Skeletal muscle cell (primary cell): ENCODE results near the gene TTC28.

ENCODE experiments used
- DNase-seq: peaks from one replicate; pipeline ENCODE4 v3.0.0-alpha.2; 2010; ENCODE audit warnings: low read depth
- H3K4me3 ChIP-seq: 2 replicates; pipeline ENCODE4 v1.5.1; 2011; ENCODE audit warnings: low read depth, mild to moderate bottlenecking, control low read depth, low read length, moderate library complexity

TTC28 gene

DNA sequence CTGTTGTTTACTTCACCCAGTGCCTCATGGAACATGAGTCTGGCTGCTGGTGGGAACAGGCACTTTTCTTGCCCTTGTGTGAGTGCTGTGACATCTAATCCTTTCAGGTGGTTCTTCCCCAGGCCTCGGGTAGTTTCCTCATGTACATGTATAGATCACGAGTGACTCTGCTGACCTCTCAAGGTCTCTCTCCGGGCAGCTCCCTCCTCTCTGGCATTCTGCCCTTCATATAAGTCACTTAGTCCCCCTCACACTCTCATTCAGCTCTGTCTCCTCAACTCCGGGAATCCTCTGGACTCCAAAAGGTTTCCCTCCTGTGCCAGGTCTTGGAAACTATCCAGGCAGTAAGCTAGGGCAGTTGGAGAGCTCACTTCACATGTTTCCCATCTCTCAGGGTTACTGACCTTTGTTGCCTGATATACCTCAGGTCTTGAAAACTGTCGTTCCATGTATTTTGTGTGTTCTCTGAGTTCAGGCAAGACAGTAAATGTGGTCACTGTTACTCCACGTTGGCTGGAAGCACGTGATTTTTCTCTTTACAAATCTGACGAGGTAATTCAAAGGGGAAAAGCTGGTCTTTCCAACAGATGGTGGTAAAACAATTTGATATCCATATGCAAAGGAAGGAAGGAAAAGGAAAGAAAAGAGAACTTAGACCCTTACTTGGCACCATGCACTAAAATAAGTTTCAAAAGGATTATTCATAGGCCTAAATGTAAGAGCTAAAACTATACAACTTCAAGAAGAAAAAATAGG is 720.1 kb downstream of the TTC28 start:
- DNase-seq: no peak
- no peak overlapping the region for H3K4me3 ChIP-seq

- no peak overlapping the region for H3K4me3 ChIP-seq
- no peak for DNase-seq
Measured at GRCh38 chr22:27952779-27953178, 726.9 kb downstream of the TTC28 start.

GRCh38 chr22:27952091-27952490 is 727.5 kb downstream of the TTC28 start:
- no peak overlapping the region for H3K4me3 ChIP-seq
- peak; percentile 57 for DNase-seq

DNA sequence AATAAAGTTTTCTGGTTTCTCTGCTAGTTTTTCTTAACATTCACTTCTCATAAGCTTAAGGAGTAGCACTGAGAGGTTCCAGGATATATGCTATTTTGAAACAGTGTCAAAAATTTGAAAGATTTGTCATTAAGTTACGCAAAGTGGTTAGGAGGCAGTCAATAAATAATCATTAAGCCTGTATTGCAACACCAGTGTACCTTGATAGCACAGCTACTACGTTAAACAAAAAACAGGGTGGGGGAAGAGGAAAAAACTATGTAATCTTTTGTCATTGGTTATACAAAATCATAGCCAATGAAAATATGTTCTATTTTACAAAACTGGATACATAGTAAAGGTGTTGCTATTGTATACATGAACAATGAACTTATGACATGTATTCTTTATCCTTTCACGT is 730.2 kb downstream of the TTC28 start:
- H3K4me3 ChIP-seq: no peak overlapping the region
- no peak for DNase-seq

DNA sequence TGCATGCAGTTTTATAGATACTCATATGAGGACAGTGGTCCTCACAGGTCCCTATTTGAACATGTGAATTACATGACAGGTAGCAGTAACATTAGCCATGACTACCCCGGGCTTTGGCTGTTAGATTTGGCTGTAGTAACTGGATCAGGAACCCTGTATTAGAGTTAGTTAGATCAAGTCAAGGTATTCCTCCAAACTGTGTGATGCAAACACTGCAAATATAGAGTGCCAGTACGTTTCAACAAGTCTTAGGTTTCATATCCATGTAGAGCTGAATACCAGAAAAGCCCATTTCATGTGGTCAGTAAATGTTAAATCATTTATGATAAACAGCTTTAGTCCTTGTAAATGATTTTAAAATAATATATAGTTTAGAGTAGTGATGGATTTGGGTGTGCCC is 731.1 kb downstream of the TTC28 start:
- H3K4me3 ChIP-seq: no peak overlapping the region
- DNase-seq: no peak

DNA sequence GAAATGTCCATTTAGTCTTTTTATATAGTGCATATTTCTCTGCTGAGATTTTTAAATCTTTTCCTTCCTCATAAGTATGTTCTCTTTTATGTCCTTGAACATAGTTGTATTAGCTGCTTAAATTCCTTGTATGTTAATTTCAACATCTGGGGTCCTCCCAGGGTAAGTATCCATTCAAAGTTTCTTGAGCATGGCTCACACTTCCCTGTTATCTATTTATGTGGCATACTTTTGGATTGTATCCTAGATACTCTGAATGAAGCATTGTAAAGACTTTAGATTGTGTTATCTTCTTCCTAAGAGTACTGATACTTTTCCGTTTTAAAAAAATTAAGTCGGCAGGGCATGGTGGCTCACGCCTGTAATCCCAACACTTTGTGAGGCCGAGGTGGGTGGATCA is 732.2 kb downstream of the TTC28 start:
- no peak for DNase-seq
- no peak overlapping the region for H3K4me3 ChIP-seq

- H3K4me3 ChIP-seq: no peak overlapping the region
- no peak for DNase-seq
Measured at GRCh38 chr22:27941143-27941542, 738.5 kb downstream of the TTC28 start.

DNA sequence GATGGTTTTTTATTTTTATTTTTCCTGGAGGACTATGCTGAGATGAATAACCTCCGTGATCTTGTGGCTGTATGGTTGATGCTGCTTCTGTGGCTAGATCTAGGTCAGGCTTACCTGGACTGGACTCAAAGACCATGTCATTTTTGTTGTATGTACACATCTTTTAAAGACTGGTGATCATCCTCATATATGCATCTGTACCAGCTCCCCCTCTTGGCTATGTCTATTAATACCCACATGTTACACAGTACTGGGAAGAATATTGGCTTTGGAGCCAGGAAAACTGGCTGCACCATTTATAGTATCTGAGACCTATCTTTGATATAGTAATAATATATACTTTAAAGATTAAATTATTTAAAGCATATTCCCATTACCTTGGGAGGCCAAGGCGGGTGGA is 742.2 kb downstream of the TTC28 start:
- no peak overlapping the region for H3K4me3 ChIP-seq
- no peak for DNase-seq

GRCh38 chr22:27935897-27936296 is 743.7 kb downstream of the TTC28 start:
- DNase-seq: no peak
- no peak overlapping the region for H3K4me3 ChIP-seq

GRCh38 chr22:27934069-27934468 is 745.6 kb downstream of the TTC28 start:
- DNase-seq: no peak

GRCh38 chr22:27933186-27933983 is 746.3 kb downstream of the TTC28 start:
- no peak for DNase-seq
- no peak overlapping the region for H3K4me3 ChIP-seq

More at GRCh38 chr22:27934069-27934468, 745.6 kb downstream of the TTC28 start:
- H3K4me3 ChIP-seq: no peak overlapping the region

DNA sequence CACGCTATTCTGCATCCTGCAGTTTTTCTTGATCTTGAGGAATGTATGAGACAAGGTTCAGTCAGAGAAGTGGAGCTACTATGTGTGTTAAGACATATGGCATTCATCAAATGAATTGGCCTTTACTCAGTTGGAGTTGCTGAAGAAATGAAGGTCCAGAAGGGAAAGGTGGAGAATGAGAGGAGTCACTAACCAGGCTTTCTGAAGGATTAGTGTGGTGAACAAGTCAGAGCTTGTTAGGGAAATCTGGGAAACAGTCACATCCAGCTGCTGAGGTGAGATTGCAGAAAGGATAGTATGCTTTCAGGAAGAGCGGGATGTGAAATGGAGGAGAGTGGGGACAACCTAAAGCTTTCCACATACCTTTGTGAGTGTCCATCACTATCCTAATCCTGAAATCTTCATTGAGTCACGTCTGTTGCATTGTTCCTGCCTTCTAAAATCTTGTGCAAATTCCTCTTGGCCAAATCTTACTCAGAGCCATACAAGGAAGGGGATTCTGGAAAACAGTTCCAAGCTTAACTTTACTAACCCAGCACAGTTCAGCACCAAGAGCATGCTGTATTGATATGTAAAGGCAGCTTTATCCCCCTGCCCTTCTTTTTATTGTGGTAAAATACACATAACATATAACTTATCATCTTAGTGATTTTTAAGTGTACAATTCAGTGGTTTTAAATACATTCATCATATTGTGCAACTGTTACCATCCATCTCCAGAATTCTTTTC is 749.1 kb downstream of the TTC28 start:
- no peak overlapping the region for H3K4me3 ChIP-seq
- no peak for DNase-seq
